GM12872 (cell line): ENCODE data around the gene NEU3.

Experiments used
- CTCF ChIP-seq: IDR thresholded peaks from 3 replicates; pipeline ENCODE4 v1.5.1; 2011; ENCODE audit warnings: low read depth, mild to moderate bottlenecking, low read length, moderate library complexity; ENCODE audit not compliant: insufficient read depth

NEU3 gene

DNA sequence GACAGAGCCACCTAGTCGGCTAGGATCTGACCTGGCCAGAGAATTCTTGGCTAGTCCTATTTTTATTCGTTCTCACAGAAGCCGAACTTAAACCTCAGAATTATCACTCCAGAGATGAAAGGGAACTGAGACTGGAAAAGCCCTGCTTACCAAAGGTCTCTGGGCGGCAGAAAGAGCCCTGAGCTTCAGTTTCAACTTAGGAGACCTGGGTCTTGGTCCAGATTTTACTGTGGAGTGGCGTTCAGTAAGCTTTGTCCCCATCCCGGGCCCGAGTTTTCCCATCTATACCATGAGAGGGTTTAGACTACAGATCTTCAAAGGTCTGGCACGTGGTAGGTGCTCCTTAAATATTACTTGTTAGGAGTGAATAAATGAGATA lies 516 bp downstream of the NEU3 start:
- TF ChIP-seq CTCF = no peak

- TF ChIP-seq CTCF = no peak
These were observed 2.2 kb downstream of the NEU3 start for GRCh38 chr11:74990941-74991340.

GRCh38 chr11:74992852-74993251 lies 4.1 kb downstream of the NEU3 start:
- TF ChIP-seq CTCF = no peak

- TF ChIP-seq CTCF = no peak
These were observed 12.2 kb downstream of the NEU3 start for GRCh38 chr11:75000975-75001354.

DNA sequence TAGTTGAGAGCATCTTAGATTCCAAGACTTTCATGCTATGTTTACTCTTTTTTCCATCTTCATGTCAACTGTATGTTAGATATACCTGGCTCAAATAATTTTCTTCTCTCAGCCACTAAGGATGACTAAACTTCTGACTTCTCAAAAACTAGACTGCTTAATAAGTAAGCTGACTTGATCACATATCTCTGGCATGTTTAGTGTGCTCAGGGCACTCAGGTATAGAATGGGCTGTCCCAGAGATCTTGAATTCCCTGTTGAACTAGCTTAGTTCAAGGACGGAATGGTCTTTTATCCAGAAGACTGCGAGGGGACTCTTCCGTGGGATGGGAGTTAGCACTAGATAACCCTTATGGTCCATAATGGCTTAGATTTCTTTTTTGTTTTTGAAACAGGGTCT lies 13.0 kb downstream of the NEU3 start:
- TF ChIP-seq CTCF = no peak

DNA sequence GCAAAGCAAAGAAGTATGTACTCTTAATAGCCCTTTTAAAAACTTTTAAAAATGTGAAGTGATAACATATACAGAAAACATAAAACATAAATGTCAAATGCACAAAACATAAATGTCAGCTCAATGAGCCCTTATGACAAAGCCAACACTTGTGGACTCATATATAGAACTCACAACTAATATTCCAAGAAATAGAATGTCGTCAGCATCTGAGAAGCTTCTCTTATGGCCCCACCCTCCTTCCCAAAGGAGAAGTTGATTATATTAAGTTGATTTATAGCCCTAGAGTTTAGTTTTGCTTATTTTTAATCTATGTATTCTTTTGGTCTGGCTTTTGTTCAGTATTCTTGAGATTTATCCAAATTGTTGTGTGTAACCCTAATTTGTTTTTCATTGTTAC lies 13.8 kb downstream of the NEU3 start:
- no peak for TF ChIP-seq CTCF

- TF ChIP-seq CTCF = no peak
These were observed 15.5 kb downstream of the NEU3 start for GRCh38 chr11:75004215-75004614.

- TF ChIP-seq CTCF = no peak
These were observed 22.6 kb downstream of the NEU3 start for GRCh38 chr11:75011357-75011756.
